Mammary epithelial cell (primary cell): ENCODE measurements around the gene LHX4.

ENCODE experiments used
- CTCF ChIP-seq, 2 donors: IDR thresholded peaks in 1 of 2; conservative IDR thresholded peaks in 1 of 2; 2 replicates each; pipeline ENCODE4 v1.5.1; 2011 to 2012; ENCODE audit warnings: inconsistent platforms in 2 of 2, low read length in 2 of 2, mild to moderate bottlenecking in 2 of 2, control low read depth in 1 of 2, low read depth in 1 of 2; ENCODE audit not compliant: insufficient read depth in 1 of 2; ENCODE audit errors: extremely low read depth in 1 of 2
- EZH2 ChIP-seq: IDR thresholded peaks from 2 replicates; pipeline ENCODE4 v1.6.1; 2012; ENCODE audit warnings: low read length, inconsistent platforms, borderline replicate concordance

- TF ChIP-seq CTCF (conservative IDR thresholded peaks at IDR 0.05 in 1 of 2, IDR thresholded peaks at IDR 0.05 in 1 of 2; ENCODE audit: extremely low read depth in 1 of 2, insufficient read depth in 1 of 2, low read depth in 1 of 2, low read length in 2 of 2) (no peak), EZH2 (no peak)
Observed at GRCh38 chr1:180197231-180197630, 32.8 kb upstream of the LHX4 start.
